GM21737 (cell line): ENCODE results near the gene FASTKD1.

Source experiments
- ATAC-seq: cut with Tn5 transposase; IDR thresholded peaks from one replicate; pipeline ENCODE4 v1.9.1; 2021; ENCODE audit warnings: mild to moderate bottlenecking, moderate library complexity; ENCODE audit not compliant: unreplicated experiment

Gene FASTKD1

DNA sequence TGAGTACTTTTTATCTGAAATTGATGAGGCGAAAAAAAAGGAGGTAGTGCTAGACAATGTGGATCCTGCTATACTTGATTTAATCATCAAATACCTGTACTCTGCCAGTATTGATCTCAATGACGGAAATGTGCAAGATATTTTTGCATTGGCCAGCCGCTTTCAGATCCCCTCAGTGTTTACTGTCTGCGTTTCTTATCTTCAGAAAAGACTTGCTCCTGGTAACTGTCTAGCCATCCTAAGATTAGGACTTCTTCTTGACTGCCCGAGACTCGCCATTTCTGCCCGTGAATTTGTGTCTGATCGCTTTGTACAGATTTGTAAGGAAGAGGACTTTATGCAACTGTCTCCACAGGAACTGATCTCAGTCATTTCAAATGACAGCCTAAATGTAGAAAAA, 63.7 kb downstream of the FASTKD1 start:
- no peak for ATAC-seq

- ATAC-seq = no peak
Measured at GRCh38 chr2:169509298-169509885, 64.3 kb downstream of the FASTKD1 start, which contains the start of gene KLHL41. Gene KLHL41, plus strand, starts transcription at chr2:169509702. Its CDS starts 77 bp downstream, at chr2:169509779.

- ATAC-seq = no peak
Measured at GRCh38 chr2:169507698-169508097, 66.0 kb downstream of the FASTKD1 start.

GRCh38 chr2:169504651-169505050, 69.0 kb downstream of the FASTKD1 start:
- ATAC-seq = no peak

- ATAC-seq = no peak
Measured at GRCh38 chr2:169495310-169495928, 78.2 kb downstream of the FASTKD1 start.

GRCh38 chr2:169493360-169493759, 80.3 kb downstream of the FASTKD1 start:
- ATAC-seq = no peak

GRCh38 chr2:169491378-169491777, 82.3 kb downstream of the FASTKD1 start:
- no peak for ATAC-seq

- no peak for ATAC-seq
Measured at GRCh38 chr2:169490834-169491233, 82.8 kb downstream of the FASTKD1 start.

DNA sequence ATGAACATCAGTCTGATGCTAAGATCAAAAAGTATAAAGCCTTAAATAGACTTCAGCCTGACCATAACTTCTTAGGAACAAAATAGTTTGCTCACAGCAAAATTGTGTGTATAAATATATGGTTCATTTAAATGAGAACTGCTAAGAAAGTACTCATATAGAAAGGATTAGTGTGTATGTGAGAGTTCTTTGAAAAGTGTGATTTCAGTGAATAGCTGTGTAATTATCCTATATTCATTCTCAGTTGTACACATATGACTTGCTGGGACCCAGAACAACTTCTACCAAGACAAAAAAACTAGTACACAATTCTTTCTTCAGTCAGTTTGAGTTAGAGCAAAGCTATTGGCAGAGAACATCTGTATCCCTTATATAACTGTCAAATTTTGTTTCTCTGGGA, 87.2 kb downstream of the FASTKD1 start:
- no peak for ATAC-seq

DNA sequence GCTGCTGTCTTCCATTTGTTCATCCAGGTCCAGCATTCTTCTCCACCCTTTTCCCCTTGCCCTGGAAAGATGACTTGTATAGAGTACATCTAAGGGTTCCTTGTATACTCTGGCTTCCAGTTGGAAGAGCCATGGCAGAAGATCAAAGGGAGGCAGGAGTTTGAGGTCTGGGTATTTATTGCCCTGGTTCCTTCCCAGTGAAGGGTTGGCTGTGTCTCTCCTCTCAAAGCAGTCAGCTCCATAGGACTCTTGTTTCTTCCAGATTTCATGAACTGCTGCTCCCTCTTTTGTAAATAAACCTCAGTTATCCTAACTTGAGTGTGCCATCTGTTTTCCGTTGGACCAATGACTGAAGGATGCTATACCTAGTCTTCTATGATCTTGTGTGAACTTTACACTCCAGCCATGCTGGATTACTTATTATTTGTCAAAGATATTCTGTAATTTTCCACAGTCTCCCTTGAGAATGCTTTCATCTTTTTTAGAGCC, 88.0 kb downstream of the FASTKD1 start:
- ATAC-seq = no peak

DNA sequence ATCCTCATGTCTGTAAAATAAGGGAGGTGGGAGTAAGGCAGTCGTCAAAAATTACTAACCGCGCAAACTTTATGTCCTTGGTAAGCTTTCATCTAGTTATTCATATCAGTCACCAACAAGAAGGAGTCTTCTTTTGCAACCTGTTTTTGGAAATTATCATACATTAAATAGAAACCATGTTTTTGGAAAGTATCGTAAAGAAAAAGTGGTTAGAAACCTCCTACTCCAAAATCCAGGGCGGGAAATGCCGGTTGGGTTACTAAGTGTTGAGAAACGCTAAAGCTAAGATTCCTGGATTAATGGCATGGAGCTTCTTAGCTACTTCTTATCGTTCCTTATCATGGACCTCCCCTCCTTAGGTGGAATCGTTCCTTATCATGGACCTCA, 93.6 kb downstream of the FASTKD1 start:
- no peak for ATAC-seq
